CD4-positive, alpha-beta T cell treated with Interleukin-12 subunit alpha and Interleukin-12 subunit beta, for 1 hour (primary cell): Measurements from ENCODE around the gene CNNM3.
"Not testable (repeated sequence)": the region's sequence is repeated elsewhere in the genome, so short reads cannot be mapped to it uniquely, and the experiment has no call there.

Experiments
- DNase-seq: peaks from one replicate; pipeline ENCODE4 v3.0.0-alpha.2; 2020

The CNNM3 gene

GRCh38 chr2:96799623-96799935 is 16.5 kb upstream of the CNNM3 start:
- DNase-seq = no peak

GRCh38 chr2:96800061-96801004 is 15.7 kb upstream of the CNNM3 start:
- DNase-seq = no peak

GRCh38 chr2:96801005-96801785 is 14.9 kb upstream of the CNNM3 start:
- DNase-seq = peak; percentile 75

GRCh38 chr2:96801786-96802595 is 14.1 kb upstream of the CNNM3 start:
- peak; percentile 32 for DNase-seq

GRCh38 chr2:96802721-96803120 is 13.3 kb upstream of the CNNM3 start:
- DNase-seq = no peak

GRCh38 chr2:96804986-96805385 is 11.1 kb upstream of the CNNM3 start:
- DNase-seq = no peak

- not testable (repeated sequence) for DNase-seq
These were observed 10.1 kb upstream of the CNNM3 start for GRCh38 chr2:96805946-96806345.

- DNase-seq = peak; percentile 52
These were observed 9.5 kb upstream of the CNNM3 start for GRCh38 chr2:96806468-96807126.

- DNase-seq = no peak
These were observed 9.0 kb upstream of the CNNM3 start for GRCh38 chr2:96807127-96807471.

- no peak for DNase-seq
These were observed 7.8 kb upstream of the CNNM3 start for GRCh38 chr2:96808176-96808837.

GRCh38 chr2:96809216-96809882 is 6.7 kb upstream of the CNNM3 start:
- no peak for DNase-seq

GRCh38 chr2:96809951-96810782 is 5.9 kb upstream of the CNNM3 start:
- no peak for DNase-seq

GRCh38 chr2:96810783-96811192 is 5.3 kb upstream of the CNNM3 start:
- no peak for DNase-seq

GRCh38 chr2:96811917-96812316 is 4.2 kb upstream of the CNNM3 start:
- no peak for DNase-seq

- no peak for DNase-seq
These were observed 2.4 kb upstream of the CNNM3 start for GRCh38 chr2:96813656-96814055.

- no peak for DNase-seq
These were observed 542 bp upstream of the CNNM3 start for GRCh38 chr2:96815326-96816126.

GRCh38 chr2:96816836-96817702 is 1.0 kb downstream of the CNNM3 start:
- DNase-seq = no peak

GRCh38 chr2:96817882-96818281 is 1.8 kb downstream of the CNNM3 start:
- no peak for DNase-seq
